Small intestine (tissue), 7 donors: ENCODE measurements around the gene UNC13C. TPM values are rescaled to one million over a fixed set of nuclear protein-coding genes. Genes with fewer than 3 reads are reported as not detected.

ENCODE experiments used
- DNase-seq, 2 donors: peaks; one replicate each; pipeline versions ENCODE4 v3.0.0 to v3.0.0-alpha.2; 2013
- FAIRE-seq: peaks from 2 replicates; lab custom pipeline; 2012; peaks lifted over from hg19 to GRCh38; lab: Jason Lieb, UNC
- H3K27ac ChIP-seq, 3 donors: one replicate each; pipeline ENCODE4 v1.5.1; 2013; ENCODE audit warnings: low read length in 2 of 3, mild to moderate bottlenecking in 2 of 3, control low read depth in 1 of 3, inconsistent platforms in 1 of 3, low read depth in 1 of 3, moderate library complexity in 1 of 3
- H3K27me3 ChIP-seq, 3 donors: one replicate each; pipeline ENCODE4 v1.6.1; 2013; ENCODE audit warnings: low read length in 3 of 3, inconsistent platforms in 1 of 3; ENCODE audit not compliant: control insufficient read depth in 3 of 3, insufficient read depth in 3 of 3
- H3K36me3 ChIP-seq, 3 donors: one replicate each; pipeline ENCODE4 v1.6.1; 2013; ENCODE audit warnings: low read length in 3 of 3, inconsistent platforms in 1 of 3, low read depth in 1 of 3, mild to moderate bottlenecking in 1 of 3, moderate library complexity in 1 of 3; ENCODE audit not compliant: control insufficient read depth in 3 of 3, insufficient read depth in 2 of 3
- H3K4me1 ChIP-seq, 3 donors: one replicate each; pipeline ENCODE4 v1.6.1; 2013; ENCODE audit warnings: low read length in 2 of 3, inconsistent platforms in 1 of 3, low read depth in 1 of 3, mild to moderate bottlenecking in 1 of 3, moderate library complexity in 1 of 3; ENCODE audit not compliant: control insufficient read depth in 3 of 3, insufficient read depth in 2 of 3
- H3K4me3 ChIP-seq, 3 donors: one replicate each; pipeline ENCODE4 v1.5.1; 2013; ENCODE audit warnings: low read length in 3 of 3, control low read depth in 1 of 3, inconsistent platforms in 1 of 3, low read depth in 1 of 3, mild to moderate bottlenecking in 1 of 3, moderate library complexity in 1 of 3
- H3K9me3 ChIP-seq, 2 donors: one replicate each; pipeline ENCODE4 v1.6.1; 2013; ENCODE audit warnings: low read depth in 1 of 2, low read length in 1 of 2; ENCODE audit not compliant: control insufficient read depth in 2 of 2, insufficient read depth in 1 of 2
- WGBS, 3 donors: extraction: QIAGEN DNeasy Blood & Tissue Kit; methylation state at CpG; one replicate each; pipeline ENCODE4 v1.1.7; 2013; 5-methylcytosine and 5-hydroxymethylcytosine counted together
- polyA plus RNA-seq, 4 donors: library from polyadenylated mRNA; stranded (reverse) in 3 of 4; unstranded in 1 of 4; fragments of 200-250 nt in 3 of 4; fragments of 120-200 nt in 1 of 4; gene quantifications; one replicate each; pipeline versions ENCODE4 v1.2.1 to v1.2.3, GENCODE V29; 2013
- donor health status: healthy with polysubstance abuse.
- donor health status: control.
- donor health status: control.
- donor health status: Bipolar disorder and iron deficiency.
- donor health status: healthy.

Gene UNC13C
- polyA plus RNA-seq, 4 donors = under 0.01 to 0.75 TPM; not detected in 2

GRCh38 chr15:54256190-54256589 lies 277.9 kb downstream of the UNC13C start:
- 75 to 92% (median 92%) methylated on average over 6 of the region's 6 CpGs for WGBS, 3 donors
- Histone ChIP-seq H3K27me3 (no peaks in the 10 kb centered on the region), H3K4me3 (no peak overlapping the region), H3K4me1 (no peaks in the 10 kb centered on the region), H3K27ac (no peak overlapping the region), H3K36me3 (no peaks in the 10 kb centered on the region), H3K9me3 (no peaks in the 10 kb centered on the region)
- FAIRE-seq (no peak), DNase-seq (no peak)

- no peak overlapping the region for H3K27ac ChIP-seq
- DNase-seq (no peak), FAIRE-seq (no peak)
- H3K9me3 ChIP-seq = no peaks in the 10 kb centered on the region
- H3K36me3 ChIP-seq = no peaks in the 10 kb centered on the region
- 37 to 53% (median 46%) methylated on average over 3 of the region's 3 CpGs for WGBS, 3 donors
- H3K4me3 ChIP-seq = no peak overlapping the region
- no peaks in the 10 kb centered on the region for H3K27me3 ChIP-seq
- no peaks in the 10 kb centered on the region for H3K4me1 ChIP-seq
Measured at GRCh38 chr15:54273928-54274327, 295.7 kb downstream of the UNC13C start.

- no peak for FAIRE-seq
- H3K9me3 ChIP-seq = no peaks in the 10 kb centered on the region
- H3K27me3 ChIP-seq = no peaks in the 10 kb centered on the region
- WGBS, 3 donors = 77 to 84% (median 79%) methylated on average over 4 of the region's 4 CpGs
- H3K36me3 ChIP-seq = no peaks in the 10 kb centered on the region
- H3K27ac ChIP-seq = no peak overlapping the region
- H3K4me1 ChIP-seq = no peaks in the 10 kb centered on the region
- DNase-seq = no peak
- H3K4me3 ChIP-seq = no peak overlapping the region
Measured at GRCh38 chr15:54277834-54278233, 299.6 kb downstream of the UNC13C start.

- DNase-seq (no peak), FAIRE-seq (no peak)
- H3K9me3 ChIP-seq = no peaks in the 10 kb centered on the region
- no peaks in the 10 kb centered on the region for H3K27me3 ChIP-seq
- 88 to 90% (median 89%) methylated on average over 7 of the region's 7 CpGs for WGBS, 3 donors
- no peak overlapping the region for H3K4me3 ChIP-seq
- H3K27ac ChIP-seq = no peak overlapping the region
- H3K36me3 ChIP-seq = no peaks in the 10 kb centered on the region
- no peaks in the 10 kb centered on the region for H3K4me1 ChIP-seq
Measured at GRCh38 chr15:54280726-54281125, 302.5 kb downstream of the UNC13C start.

- H3K36me3 ChIP-seq = no peaks in the 10 kb centered on the region
- no peaks in the 10 kb centered on the region for H3K9me3 ChIP-seq
- DNase-seq (no peak), FAIRE-seq (no peak)
- no peak overlapping the region for H3K27ac ChIP-seq
- 76 to 86% (median 77%) methylated on average over 6 of the region's 6 CpGs for WGBS, 3 donors
- H3K27me3 ChIP-seq = no peaks in the 10 kb centered on the region
- H3K4me3 ChIP-seq = no peak overlapping the region
- H3K4me1 ChIP-seq = no peaks in the 10 kb centered on the region
Measured at GRCh38 chr15:54282228-54282836, 304.1 kb downstream of the UNC13C start.

- no peaks in the 10 kb centered on the region for H3K36me3 ChIP-seq
- no peaks in the 10 kb centered on the region for H3K27me3 ChIP-seq
- no peaks in the 10 kb centered on the region for H3K9me3 ChIP-seq
- H3K4me3 ChIP-seq = no peak overlapping the region
- DNase-seq (no peak), FAIRE-seq (no peak)
- no peaks in the 10 kb centered on the region for H3K4me1 ChIP-seq
- 19 to 47% (median 21%) methylated on average over 1 of the region's 1 CpG for WGBS, 3 donors
- H3K27ac ChIP-seq = no peak overlapping the region
Measured at GRCh38 chr15:54288049-54288448, 309.8 kb downstream of the UNC13C start.

GRCh38 chr15:54289590-54290136 lies 311.4 kb downstream of the UNC13C start:
- FAIRE-seq (no peak), DNase-seq (no peak)
- no peaks in the 10 kb centered on the region for H3K4me1 ChIP-seq
- H3K27me3 ChIP-seq = no peaks in the 10 kb centered on the region
- H3K9me3 ChIP-seq = no peaks in the 10 kb centered on the region
- no peak overlapping the region for H3K4me3 ChIP-seq
- no peaks in the 10 kb centered on the region for H3K36me3 ChIP-seq
- 66 to 74% (median 68%) methylated on average over 4 of the region's 4 CpGs for WGBS, 3 donors
- H3K27ac ChIP-seq = no peak overlapping the region

GRCh38 chr15:54298396-54298795 lies 320.2 kb downstream of the UNC13C start:
- Histone ChIP-seq H3K4me1 (no peaks in the 10 kb centered on the region), H3K4me3 (no peak overlapping the region), H3K27me3 (no peaks in the 10 kb centered on the region), H3K36me3 (no peaks in the 10 kb centered on the region), H3K27ac (no peak overlapping the region), H3K9me3 (no peaks in the 10 kb centered on the region)
- no peak for DNase-seq
- 81 to 89% (median 84%) methylated on average over 3 of the region's 3 CpGs for WGBS, 3 donors
- FAIRE-seq = no peak

GRCh38 chr15:54304321-54304720 lies 326.1 kb downstream of the UNC13C start:
- Histone ChIP-seq H3K36me3 (no peaks in the 10 kb centered on the region), H3K4me3 (no peak overlapping the region), H3K9me3 (no peaks in the 10 kb centered on the region), H3K27me3 (no peaks in the 10 kb centered on the region), H3K27ac (no peak overlapping the region), H3K4me1 (no peaks in the 10 kb centered on the region)
- WGBS, 3 donors = 71 to 96% (median 95%) methylated on average over 3 of the region's 3 CpGs
- FAIRE-seq (no peak), DNase-seq (no peak)
